K562 (cell line): Measurements from ENCODE around the gene EIF3K. TPM values are rescaled to one million over a fixed set of nuclear protein-coding genes. Genes with fewer than 3 reads are reported as not detected.

Experiments
- CEBPG ChIP-seq, 3 experiments: fragments of 200-800 bp in 1 of 3; sonication (Bioruptor generic) in 1 of 3; sonication (generic) in 1 of 3; formaldehyde crosslinking in 1 of 3; IDR thresholded peaks in 2 of 3; conservative IDR thresholded peaks in 1 of 3; 2 replicates each; pipeline versions ENCODE4 v1.6.1 to v1.8.0; 2016 to 2022; ENCODE audit warnings: missing compliant biosample characterization in 2 of 3, missing genetic modification characterization in 2 of 3, mild to moderate bottlenecking in 1 of 3, missing genetic modification reagents in 1 of 3
- ESRRB ChIP-seq: fragments of 250-450 bp; sonication (Bioruptor Pico); IDR thresholded peaks from 2 replicates; pipeline ENCODE4 v1.5.0; 2020; ENCODE audit warnings: mild to moderate bottlenecking, moderate library complexity, borderline replicate concordance
- PTBP1 ChIP-seq: fragments of 200-400 bp; formaldehyde crosslinking; IDR thresholded peaks from 2 replicates; pipeline ENCODE4 v1.6.1; 2017; ENCODE audit warnings: low read depth, low read length
- RBFOX2 ChIP-seq: fragments of 200-400 bp; formaldehyde crosslinking; IDR thresholded peaks from 2 replicates; pipeline ENCODE4 v1.6.1; 2017; ENCODE audit warnings: low read depth, mild to moderate bottlenecking, low read length, moderate library complexity
- SUPT5H ChIP-seq: fragments of 450-650 bp; IDR thresholded peaks from 2 replicates; pipeline ENCODE4 v1.6.1; 2016
- ZBTB26 ChIP-seq: fragments of 450-650 bp; formaldehyde crosslinking; IDR thresholded peaks from 2 replicates; pipeline ENCODE4 v1.4.0; 2022; ENCODE audit warnings: missing genetic modification characterization
- ZKSCAN8 ChIP-seq: fragments of 200-800 bp; sonication (Bioruptor generic); IDR thresholded peaks from 2 replicates; pipeline ENCODE4 v1.6.1; 2016; ENCODE audit warnings: missing genetic modification characterization, missing compliant biosample characterization
- polyA plus RNA-seq, 8 experiments: library from polyadenylated mRNA; depleted of rRNA in 4 of 8; stranded (reverse) in 5 of 8; unstranded in 3 of 8; fragments of >200 nt; fragmentation: Nextera tagmentation in 2 of 8; fragmentation: Illumina TruSeq in 1 of 8; extraction: Ambion mirVana in 2 of 8; extraction: Trizol in 1 of 8; gene quantifications; 2 replicates each; pipeline versions ENCODE4 v1.2.1 to v1.2.3, GENCODE V29; 2011 to 2014; ENCODE audit warnings: inconsistent platforms in 1 of 8, missing spikeins in 1 of 8
- total RNA-seq, 7 experiments: library from RNA; depleted of rRNA in 6 of 7; stranded (reverse); fragments of >200 nt in 6 of 7; fragmentation: Illumina TruSeq in 2 of 7; extraction: Trizol in 2 of 7; gene quantifications; 2 replicates each; pipeline versions ENCODE4 v1.2.1 to v1.2.3, GENCODE V29; 2011 to 2021; ENCODE audit warnings: low replicate concordance in 1 of 7
- TF ChIP-seq, protein P1 (sequence below): fragments of 200-800 bp; sonication (Bioruptor generic); IDR thresholded peaks from 2 replicates; pipeline ENCODE4 v1.6.1; 2017; ENCODE audit warnings: missing genetic modification characterization, missing compliant biosample characterization
- TF ChIP-seq, protein P2 (sequence below): IDR thresholded peaks from 3 replicates; pipeline ENCODE4 v1.6.1; 2011; ENCODE audit warnings: borderline replicate concordance, mild to moderate bottlenecking, moderate library complexity; ENCODE audit not compliant: insufficient read length; ENCODE audit errors: extremely low read depth

Gene EIF3K
- total and polyA plus RNA-seq, 9 of the 15 experiments (the other 6 are each of a cell fraction or from before 2014, with no cell fraction given): 387 to 1,827 (median 733) TPM

DNA sequence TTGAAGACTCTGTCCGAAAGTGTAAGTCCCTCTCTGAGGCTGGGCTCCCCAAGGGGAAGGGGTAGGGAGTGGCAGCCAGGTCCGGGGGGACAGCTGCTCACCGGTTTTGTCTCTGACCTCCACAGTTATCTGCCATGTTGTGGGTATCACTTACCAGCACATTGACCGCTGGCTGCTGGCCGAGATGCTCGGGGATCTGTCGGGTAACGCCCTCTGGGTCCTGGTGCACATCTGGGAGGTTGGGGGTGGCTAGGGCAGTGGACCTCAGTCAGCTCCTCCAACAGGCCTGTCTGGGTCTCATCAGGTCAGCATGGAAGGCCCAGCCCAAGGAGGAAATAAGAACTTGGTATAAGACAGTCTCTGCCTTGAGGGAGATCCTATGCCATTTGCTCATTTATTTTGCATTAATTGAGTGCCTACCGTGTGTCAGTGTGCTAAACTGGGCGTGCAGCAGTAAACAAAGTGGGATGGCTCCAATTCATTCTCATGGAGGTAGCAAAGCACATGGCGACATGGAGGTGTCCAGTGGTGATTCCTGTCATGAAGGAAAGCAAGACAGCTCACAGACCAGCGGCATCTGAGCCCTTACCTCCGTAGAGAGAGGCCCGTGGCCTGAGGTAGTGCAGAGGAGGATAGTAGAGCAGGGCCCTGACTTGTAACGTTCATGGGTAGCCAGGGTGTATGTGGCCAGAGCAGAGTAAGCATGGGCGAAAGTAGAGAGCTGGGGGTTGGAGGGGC, 13.7 kb downstream of the EIF3K start (continued):
- TF ChIP-seq RBFOX2: peak; percentile 51
- TF ChIP-seq, protein P1, sequence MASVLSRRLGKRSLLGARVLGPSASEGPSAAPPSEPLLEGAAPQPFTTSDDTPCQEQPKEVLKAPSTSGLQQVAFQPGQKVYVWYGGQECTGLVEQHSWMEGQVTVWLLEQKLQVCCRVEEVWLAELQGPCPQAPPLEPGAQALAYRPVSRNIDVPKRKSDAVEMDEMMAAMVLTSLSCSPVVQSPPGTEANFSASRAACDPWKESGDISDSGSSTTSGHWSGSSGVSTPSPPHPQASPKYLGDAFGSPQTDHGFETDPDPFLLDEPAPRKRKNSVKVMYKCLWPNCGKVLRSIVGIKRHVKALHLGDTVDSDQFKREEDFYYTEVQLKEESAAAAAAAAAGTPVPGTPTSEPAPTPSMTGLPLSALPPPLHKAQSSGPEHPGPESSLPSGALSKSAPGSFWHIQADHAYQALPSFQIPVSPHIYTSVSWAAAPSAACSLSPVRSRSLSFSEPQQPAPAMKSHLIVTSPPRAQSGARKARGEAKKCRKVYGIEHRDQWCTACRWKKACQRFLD (CRISPR knock-in tag): 0 out of 2 replicates have a peak, but pooled peaks have one; percentile 25
- TF ChIP-seq SUPT5H: peak; percentile 27; the same call in 1 of the 2 replicates
- no peak for TF ChIP-seq ZKSCAN8 (CRISPR knock-in tag)
- 0 out of 2 replicates have a peak, but pooled peaks have one; percentile 18 for TF ChIP-seq PTBP1
- no peak for TF ChIP-seq ZBTB26 (CRISPR knock-in tag)
- TF ChIP-seq ESRRB (CRISPR knock-in tag): no peak
- TF ChIP-seq, protein P2, sequence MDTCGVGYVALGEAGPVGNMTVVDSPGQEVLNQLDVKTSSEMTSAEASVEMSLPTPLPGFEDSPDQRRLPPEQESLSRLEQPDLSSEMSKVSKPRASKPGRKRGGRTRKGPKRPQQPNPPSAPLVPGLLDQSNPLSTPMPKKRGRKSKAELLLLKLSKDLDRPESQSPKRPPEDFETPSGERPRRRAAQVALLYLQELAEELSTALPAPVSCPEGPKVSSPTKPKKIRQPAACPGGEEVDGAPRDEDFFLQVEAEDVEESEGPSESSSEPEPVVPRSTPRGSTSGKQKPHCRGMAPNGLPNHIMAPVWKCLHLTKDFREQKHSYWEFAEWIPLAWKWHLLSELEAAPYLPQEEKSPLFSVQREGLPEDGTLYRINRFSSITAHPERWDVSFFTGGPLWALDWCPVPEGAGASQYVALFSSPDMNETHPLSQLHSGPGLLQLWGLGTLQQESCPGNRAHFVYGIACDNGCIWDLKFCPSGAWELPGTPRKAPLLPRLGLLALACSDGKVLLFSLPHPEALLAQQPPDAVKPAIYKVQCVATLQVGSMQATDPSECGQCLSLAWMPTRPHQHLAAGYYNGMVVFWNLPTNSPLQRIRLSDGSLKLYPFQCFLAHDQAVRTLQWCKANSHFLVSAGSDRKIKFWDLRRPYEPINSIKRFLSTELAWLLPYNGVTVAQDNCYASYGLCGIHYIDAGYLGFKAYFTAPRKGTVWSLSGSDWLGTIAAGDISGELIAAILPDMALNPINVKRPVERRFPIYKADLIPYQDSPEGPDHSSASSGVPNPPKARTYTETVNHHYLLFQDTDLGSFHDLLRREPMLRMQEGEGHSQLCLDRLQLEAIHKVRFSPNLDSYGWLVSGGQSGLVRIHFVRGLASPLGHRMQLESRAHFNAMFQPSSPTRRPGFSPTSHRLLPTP: no peak
- no peak for TF ChIP-seq CEBPG (CRISPR knock-in tag; IDR thresholded peaks at IDR 0.05)
- no peak for TF ChIP-seq CEBPG (tag; conservative IDR thresholded peaks at IDR 0.05 in 1 of 2, IDR thresholded peaks at IDR 0.05 in 1 of 2)
